HEK293 (cell line): ENCODE data around the gene ADAMTS2.

Source experiments
- CTCF ChIA-PET: fragments of 350-600 bp; formaldehyde crosslinking; extraction: SDS; loops from one replicate; lab custom pipeline; 2021; ENCODE audit warnings: antibody characterized with exemption; lab: Yijun Ruan, JAX
- POLR2A ChIA-PET: fragments of 300-600 bp; formaldehyde crosslinking; extraction: SDS; loops from one replicate; lab custom pipeline; 2020; ENCODE audit warnings: antibody characterized with exemption, inconsistent platforms; lab: Yijun Ruan, JAX
- H3K27ac ChIP-seq: fragments of 200-500 bp; sonication (Bioruptor generic); 2 replicates; pipeline ENCODE4 v1.5.1; 2014; ENCODE audit warnings: low read depth, low read length, control low read depth, inconsistent platforms; ENCODE audit errors: extremely low read depth
- H3K36me3 ChIP-seq, 2 experiments: fragments of 200-500 bp in 1 of 2; sonication (Bioruptor generic) in 1 of 2; 1 replicate in 1 of 2; 2 replicates in 1 of 2; pipeline ENCODE4 v1.5.1; 2014 to 2017; ENCODE audit warnings: inconsistent platforms in 2 of 2, low read length in 2 of 2; ENCODE audit not compliant: control insufficient read depth in 2 of 2, insufficient read depth in 1 of 2
- H3K4me1 ChIP-seq: fragments of 200-500 bp; sonication (Bioruptor generic); 2 replicates; pipeline ENCODE4 v1.5.1; 2014; ENCODE audit warnings: mild to moderate bottlenecking, low read length, inconsistent platforms; ENCODE audit not compliant: control insufficient read depth, insufficient read depth
- H3K4me3 ChIP-seq: 2 replicates; pipeline ENCODE4 v1.5.1; 2011; ENCODE audit warnings: low read depth, mild to moderate bottlenecking, control low read depth, low read length, moderate library complexity
- H3K9me3 ChIP-seq: fragments of 200-500 bp; sonication (Bioruptor generic); 2 replicates; pipeline ENCODE4 v1.5.1; 2014; ENCODE audit warnings: low read depth, low read length, inconsistent platforms; ENCODE audit not compliant: control insufficient read depth, insufficient read depth
- BCL11A ChIP-seq: fragments of 450-650 bp; formaldehyde crosslinking; IDR thresholded peaks from 2 replicates; pipeline ENCODE4 v1.5.1; 2016; ENCODE audit warnings: low read depth, missing biosample characterization, missing genetic modification characterization
- GLIS2 ChIP-seq: fragments of 450-650 bp; formaldehyde crosslinking; IDR thresholded peaks from 2 replicates; pipeline ENCODE4 v1.5.1; 2016; ENCODE audit warnings: missing biosample characterization, missing genetic modification characterization
- HOXD13 ChIP-seq: sonication (generic); formaldehyde crosslinking; IDR thresholded peaks from 2 replicates; pipeline ENCODE4 v1.8.0; 2022; ENCODE audit warnings: missing genetic modification reagents, borderline replicate concordance
- SP2 ChIP-seq: fragments of 450-650 bp; formaldehyde crosslinking; IDR thresholded peaks from 2 replicates; pipeline ENCODE4 v1.5.1; 2016; ENCODE audit warnings: missing biosample characterization, missing genetic modification characterization
- ZNF133 ChIP-seq: fragments of 450-650 bp; formaldehyde crosslinking; IDR thresholded peaks from 2 replicates; pipeline ENCODE4 v1.5.1; 2016; ENCODE audit warnings: missing biosample characterization, missing genetic modification characterization
- ZNF140 ChIP-seq: fragments of 450-650 bp; formaldehyde crosslinking; IDR thresholded peaks from 2 replicates; pipeline ENCODE4 v1.5.1; 2016; ENCODE audit warnings: missing biosample characterization, missing genetic modification characterization
- ZNF184 ChIP-seq: fragments of 450-650 bp; IDR thresholded peaks from 2 replicates; pipeline ENCODE4 v1.5.1; 2018; ENCODE audit warnings: missing biosample characterization, mild to moderate bottlenecking, missing genetic modification characterization
- ZNF510 ChIP-seq: fragments of 450-650 bp; formaldehyde crosslinking; IDR thresholded peaks from 2 replicates; pipeline ENCODE4 v1.5.1; 2018; ENCODE audit warnings: mild to moderate bottlenecking, missing genetic modification characterization, missing biosample characterization; ENCODE audit not compliant: insufficient replicate concordance
- ZNF585B ChIP-seq: fragments of 450-650 bp; formaldehyde crosslinking; IDR thresholded peaks from 2 replicates; pipeline ENCODE4 v1.5.1; 2016; ENCODE audit warnings: missing biosample characterization, missing genetic modification characterization
- ZNF664 ChIP-seq: fragments of 450-650 bp; formaldehyde crosslinking; IDR thresholded peaks from 2 replicates; pipeline ENCODE4 v1.5.1; 2016; ENCODE audit warnings: missing biosample characterization, missing genetic modification characterization
- ZSCAN30 ChIP-seq: fragments of 450-650 bp; IDR thresholded peaks from 2 replicates; pipeline ENCODE4 v1.5.1; 2018; ENCODE audit warnings: missing biosample characterization, mild to moderate bottlenecking, missing genetic modification characterization, moderate library complexity
- TF ChIP-seq, protein P1 (sequence below): fragments of 450-650 bp; formaldehyde crosslinking; IDR thresholded peaks from 2 replicates; pipeline ENCODE4 v1.5.1; 2016; ENCODE audit warnings: missing biosample characterization, missing genetic modification characterization
- TF ChIP-seq, protein P2 (sequence below): fragments of 450-650 bp; formaldehyde crosslinking; IDR thresholded peaks from 2 replicates; pipeline ENCODE4 v1.5.1; 2016; ENCODE audit warnings: missing biosample characterization, missing genetic modification characterization
- TF ChIP-seq, protein P3 (sequence below): fragments of 450-650 bp; formaldehyde crosslinking; IDR thresholded peaks from 2 replicates; pipeline ENCODE4; 2016; ENCODE audit warnings: missing biosample characterization, missing genetic modification characterization
- TF ChIP-seq, protein P4 (sequence below): fragments of 450-650 bp; formaldehyde crosslinking; IDR thresholded peaks from 2 replicates; pipeline ENCODE4 v1.5.1; 2016; ENCODE audit warnings: missing biosample characterization, missing genetic modification characterization, low read depth

ADAMTS2 gene

DNA sequence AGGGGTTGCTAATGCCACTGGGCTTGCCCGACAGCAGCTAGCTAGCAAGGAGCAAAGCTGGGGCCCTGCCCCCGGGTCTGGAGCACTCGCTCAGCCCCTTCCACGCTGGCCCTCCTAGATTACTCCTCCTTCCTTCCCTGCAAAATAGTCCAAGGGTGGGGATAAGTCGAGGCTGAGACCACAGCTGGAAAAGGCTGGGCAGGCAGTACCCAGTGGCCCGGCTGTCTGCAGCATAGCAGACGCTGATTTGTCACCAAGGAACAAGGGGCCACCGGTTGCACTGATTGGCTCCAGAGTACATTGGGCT lies 73.9 kb downstream of the ADAMTS2 start:
- POLR2A ChIA-PET, result no interaction called here
- H3K4me3 ChIP-seq, result no peak overlapping the region
- TF ChIP-seq ZNF510 (tag by site-specific recombination), result no peak
- no peak for TF ChIP-seq GLIS2 (tag by site-specific recombination)
- TF ChIP-seq, protein P1, sequence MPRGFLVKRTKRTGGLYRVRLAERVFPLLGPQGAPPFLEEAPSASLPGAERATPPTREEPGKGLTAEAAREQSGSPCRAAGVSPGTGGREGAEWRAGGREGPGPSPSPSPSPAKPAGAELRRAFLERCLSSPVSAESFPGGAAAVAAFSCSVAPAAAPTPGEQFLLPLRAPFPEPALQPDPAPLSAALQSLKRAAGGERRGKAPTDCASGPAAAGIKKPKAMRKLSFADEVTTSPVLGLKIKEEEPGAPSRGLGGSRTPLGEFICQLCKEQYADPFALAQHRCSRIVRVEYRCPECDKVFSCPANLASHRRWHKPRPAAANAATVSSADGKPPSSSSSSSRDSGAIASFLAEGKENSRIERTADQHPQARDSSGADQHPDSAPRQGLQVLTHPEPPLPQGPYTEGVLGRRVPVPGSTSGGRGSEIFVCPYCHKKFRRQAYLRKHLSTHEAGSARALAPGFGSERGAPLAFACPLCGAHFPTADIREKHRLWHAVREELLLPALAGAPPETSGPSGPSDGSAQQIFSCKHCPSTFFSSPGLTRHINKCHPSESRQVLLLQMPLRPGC (tag by site-specific recombination), result no peak
- no peak for TF ChIP-seq ZNF585B
- TF ChIP-seq ZNF184 (tag by site-specific recombination), result no peak
- TF ChIP-seq, protein P2, sequence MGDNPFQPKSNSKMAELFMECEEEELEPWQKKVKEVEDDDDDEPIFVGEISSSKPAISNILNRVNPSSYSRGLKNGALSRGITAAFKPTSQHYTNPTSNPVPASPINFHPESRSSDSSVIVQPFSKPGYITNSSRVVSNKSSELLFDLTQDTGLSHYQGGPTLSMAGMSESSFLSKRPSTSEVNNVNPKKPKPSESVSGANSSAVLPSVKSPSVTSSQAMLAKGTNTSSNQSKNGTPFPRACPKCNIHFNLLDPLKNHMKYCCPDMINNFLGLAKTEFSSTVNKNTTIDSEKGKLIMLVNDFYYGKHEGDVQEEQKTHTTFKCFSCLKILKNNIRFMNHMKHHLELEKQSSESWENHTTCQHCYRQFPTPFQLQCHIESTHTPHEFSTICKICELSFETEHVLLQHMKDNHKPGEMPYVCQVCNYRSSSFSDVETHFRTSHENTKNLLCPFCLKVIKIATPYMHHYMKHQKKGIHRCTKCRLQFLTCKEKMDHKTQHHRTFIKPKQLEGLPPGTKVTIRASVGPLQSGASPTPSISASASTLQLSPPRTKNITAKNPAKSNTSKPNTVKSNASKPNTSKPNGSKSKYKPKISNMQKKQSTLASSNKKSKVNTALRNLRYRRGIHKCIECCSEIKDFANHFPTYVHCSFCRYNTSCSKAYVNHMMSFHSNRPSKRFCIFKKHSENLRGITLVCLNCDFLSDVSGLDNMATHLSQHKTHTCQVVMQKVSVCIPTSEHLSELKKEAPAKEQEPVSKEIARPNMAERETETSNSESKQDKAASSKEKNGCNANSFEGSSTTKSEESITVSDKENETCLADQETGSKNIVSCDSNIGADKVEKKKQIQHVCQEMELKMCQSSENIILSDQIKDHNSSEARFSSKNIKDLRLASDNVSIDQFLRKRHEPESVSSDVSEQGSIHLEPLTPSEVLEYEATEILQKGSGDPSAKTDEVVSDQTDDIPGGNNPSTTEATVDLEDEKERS, result no peak
- TF ChIP-seq ZNF664 (tag by site-specific recombination), result no peak
- no peak for TF ChIP-seq BCL11A (tag by site-specific recombination)
- TF ChIP-seq ZNF133 (tag by site-specific recombination), result no peak
- TF ChIP-seq, protein P3, sequence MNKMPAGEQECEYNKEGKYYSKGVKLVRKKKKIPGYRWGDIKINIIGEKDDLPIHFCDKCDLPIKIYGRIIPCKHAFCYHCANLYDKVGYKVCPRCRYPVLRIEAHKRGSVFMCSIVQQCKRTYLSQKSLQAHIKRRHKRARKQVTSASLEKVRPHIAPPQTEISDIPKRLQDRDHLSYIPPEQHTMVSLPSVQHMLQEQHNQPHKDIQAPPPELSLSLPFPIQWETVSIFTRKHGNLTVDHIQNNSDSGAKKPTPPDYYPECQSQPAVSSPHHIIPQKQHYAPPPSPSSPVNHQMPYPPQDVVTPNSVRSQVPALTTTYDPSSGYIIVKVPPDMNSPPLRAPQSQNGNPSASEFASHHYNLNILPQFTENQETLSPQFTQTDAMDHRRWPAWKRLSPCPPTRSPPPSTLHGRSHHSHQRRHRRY (tag by site-specific recombination), result no peak
- TF ChIP-seq SP2 (tag by site-specific recombination), result no peak
- TF ChIP-seq, all 188 proteins: peak for 0
- Histone ChIP-seq H3K36me3 (no peaks in the 10 kb centered on the region), H3K27ac (no peak overlapping the region), H3K4me1 (no peaks in the 10 kb centered on the region), H3K9me3 (no peaks in the 10 kb centered on the region)
- CTCF ChIA-PET, result no interaction called here

DNA sequence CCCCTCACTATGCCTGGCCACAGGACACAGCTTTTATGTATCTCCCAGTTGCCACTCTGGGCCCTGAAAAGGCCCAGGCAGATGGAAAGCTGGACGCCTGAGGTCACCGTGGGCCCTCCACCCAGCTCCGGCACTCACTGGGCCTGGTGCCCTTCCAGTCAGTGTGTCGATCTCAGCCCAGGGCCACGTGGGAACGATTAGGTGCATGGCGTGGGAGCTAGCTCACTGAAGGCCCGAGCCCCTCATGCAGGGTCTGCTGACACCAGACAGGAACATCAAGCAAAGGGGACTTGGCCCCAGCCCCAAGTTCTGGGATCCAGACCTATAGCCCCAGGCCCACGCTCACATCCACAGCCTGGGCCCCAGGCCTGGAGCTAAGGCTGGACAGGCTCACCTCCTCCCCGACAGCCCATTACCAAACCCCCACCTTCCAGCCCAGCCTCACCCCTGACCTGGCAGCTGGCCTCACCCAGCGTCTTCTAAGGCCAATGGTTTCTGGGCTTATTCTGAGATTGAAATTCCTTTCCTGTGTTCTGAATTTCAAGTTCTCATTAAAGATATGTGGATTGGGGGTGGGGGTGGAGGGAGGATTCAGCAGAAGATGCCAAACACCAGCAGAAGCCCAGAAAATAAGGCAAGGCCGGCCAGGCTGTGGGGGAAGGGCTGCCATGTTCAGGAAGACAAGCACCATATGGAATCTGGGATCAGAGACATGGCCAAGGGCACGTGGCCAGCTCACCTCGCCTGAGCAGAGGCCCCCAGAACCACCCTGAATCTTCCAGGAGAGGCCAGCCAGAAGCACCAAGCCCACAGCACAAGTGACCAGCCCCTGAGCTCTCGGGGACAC lies 74.5 kb downstream of the ADAMTS2 start:
- no peaks in the 10 kb centered on the region for H3K9me3 ChIP-seq
- ChIA-PET CTCF (no interaction called here), POLR2A (no interaction called here)
- TF ChIP-seq ZNF140, result no peak
- TF ChIP-seq HOXD13, result no peak
- TF ChIP-seq ZSCAN30 (tag by site-specific recombination), result no peak
- TF ChIP-seq, protein P4, sequence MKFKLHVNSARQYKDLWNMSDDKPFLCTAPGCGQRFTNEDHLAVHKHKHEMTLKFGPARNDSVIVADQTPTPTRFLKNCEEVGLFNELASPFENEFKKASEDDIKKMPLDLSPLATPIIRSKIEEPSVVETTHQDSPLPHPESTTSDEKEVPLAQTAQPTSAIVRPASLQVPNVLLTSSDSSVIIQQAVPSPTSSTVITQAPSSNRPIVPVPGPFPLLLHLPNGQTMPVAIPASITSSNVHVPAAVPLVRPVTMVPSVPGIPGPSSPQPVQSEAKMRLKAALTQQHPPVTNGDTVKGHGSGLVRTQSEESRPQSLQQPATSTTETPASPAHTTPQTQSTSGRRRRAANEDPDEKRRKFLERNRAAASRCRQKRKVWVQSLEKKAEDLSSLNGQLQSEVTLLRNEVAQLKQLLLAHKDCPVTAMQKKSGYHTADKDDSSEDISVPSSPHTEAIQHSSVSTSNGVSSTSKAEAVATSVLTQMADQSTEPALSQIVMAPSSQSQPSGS (tag by site-specific recombination), result no peak
- no peaks in the 10 kb centered on the region for H3K4me1 ChIP-seq
- no peak overlapping the region for H3K4me3 ChIP-seq
- H3K36me3 ChIP-seq, result no peaks in the 10 kb centered on the region
- H3K27ac ChIP-seq, result no peak overlapping the region
